Glutamatergic neuron (in vitro differentiated cells): ENCODE results near the gene RGS14. TPM values are rescaled to one million over a fixed set of nuclear protein-coding genes. Genes with fewer than 3 reads are reported as not detected.
A peak's percentile ranks its signal among the peaks of the same experiment; 100 is the strongest.

ENCODE experiments used
- DNase-seq: peaks from one replicate; pipeline ENCODE4 v3.0.0; 2022
- H3K27ac Mint-ChIP-seq: one replicate; pipeline ENCODE4 v1.8.0; 2020; ENCODE audit warnings: mild to moderate bottlenecking, mixed read lengths, inconsistent platforms; ENCODE audit not compliant: unreplicated experiment
- H3K27me3 Mint-ChIP-seq: one replicate; pipeline ENCODE4 v1.8.0; 2020; ENCODE audit warnings: mild to moderate bottlenecking, moderate library complexity, mixed read lengths, inconsistent platforms; ENCODE audit not compliant: unreplicated experiment
- H3K36me3 Mint-ChIP-seq: one replicate; pipeline ENCODE4 v1.8.0; 2020; ENCODE audit warnings: mild to moderate bottlenecking, mixed read lengths, inconsistent platforms; ENCODE audit not compliant: unreplicated experiment
- H3K4me1 Mint-ChIP-seq: one replicate; pipeline ENCODE4 v1.8.0; 2020; ENCODE audit warnings: mild to moderate bottlenecking, low read depth, mixed read lengths, inconsistent platforms; ENCODE audit not compliant: unreplicated experiment
- H3K4me3 Mint-ChIP-seq: one replicate; pipeline ENCODE4 v1.8.0; 2020; ENCODE audit warnings: mild to moderate bottlenecking, mixed read lengths, inconsistent platforms; ENCODE audit not compliant: unreplicated experiment
- H3K9me3 Mint-ChIP-seq: one replicate; pipeline ENCODE4 v1.8.0; 2020; ENCODE audit warnings: mild to moderate bottlenecking, moderate library complexity, mixed read lengths, inconsistent platforms; ENCODE audit not compliant: unreplicated experiment
- total RNA-seq: library from RNA; stranded (reverse); fragmentation: NEBNext Ultra II Directional; extraction: Animal tissue kit (Norgen Biotek cat#: 25700); gene quantifications from one replicate; pipeline ENCODE4 v1.2.1, GENCODE V29; 2021; ENCODE audit not compliant: unreplicated experiment
- TF ChIP-seq, protein P1 (sequence below): fragments of 200-600 bp; sonication (generic); IDR thresholded peaks from one replicate; pipeline ENCODE4 v1.5.0; 2021; ENCODE audit not compliant: partially characterized antibody, unreplicated experiment

Gene RGS14
- total RNA-seq, 1 donor from 2014 or later, result 15.9 TPM

DNA sequence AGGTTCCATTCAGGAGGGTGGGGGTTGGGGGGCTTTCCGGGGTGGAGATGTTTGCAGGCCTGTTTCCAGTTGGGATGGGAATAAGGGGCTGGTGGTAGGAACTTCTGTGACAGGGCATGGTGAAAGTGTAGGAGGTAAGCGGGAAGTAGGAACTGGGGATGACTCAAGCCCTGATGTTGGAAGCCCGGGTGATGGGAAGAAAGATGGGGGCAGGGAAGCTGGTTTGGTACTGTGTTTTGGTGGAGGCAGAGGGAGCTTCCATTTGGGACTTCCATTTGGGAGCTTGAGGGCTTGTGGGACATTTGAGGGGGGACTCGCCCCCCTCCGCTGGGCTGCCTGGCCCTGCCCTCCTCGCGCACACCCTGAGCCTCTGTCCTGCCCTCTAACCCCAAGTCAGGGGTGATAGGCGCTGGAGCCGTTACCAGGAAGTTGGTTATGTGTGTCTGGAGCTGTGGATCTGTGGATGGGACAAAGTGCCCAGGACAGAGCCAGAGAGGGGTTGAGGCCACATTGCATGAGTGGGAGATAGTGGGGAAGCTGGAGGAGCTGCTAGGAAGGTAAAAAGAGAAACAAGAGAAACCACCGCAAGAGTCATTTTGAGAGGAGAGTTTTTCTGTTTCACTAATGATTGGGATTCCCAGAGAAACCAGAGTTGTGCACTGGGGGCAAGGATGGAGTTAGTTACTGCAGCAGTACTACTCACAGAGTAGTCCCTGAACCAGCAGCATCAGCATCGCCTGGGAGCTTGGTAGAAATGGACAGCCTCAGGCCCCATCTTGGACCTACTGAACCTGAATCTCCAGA is 6.6 kb downstream of the RGS14 start:
- DNase-seq, result no peak
- peaks cover 12% of the 10 kb centered on the region for H3K4me1 Mint-ChIP-seq
- H3K27me3 Mint-ChIP-seq, result peaks cover 9% of the 10 kb centered on the region
- peaks cover 4% of the 10 kb centered on the region for H3K9me3 Mint-ChIP-seq
- TF ChIP-seq, protein P1, sequence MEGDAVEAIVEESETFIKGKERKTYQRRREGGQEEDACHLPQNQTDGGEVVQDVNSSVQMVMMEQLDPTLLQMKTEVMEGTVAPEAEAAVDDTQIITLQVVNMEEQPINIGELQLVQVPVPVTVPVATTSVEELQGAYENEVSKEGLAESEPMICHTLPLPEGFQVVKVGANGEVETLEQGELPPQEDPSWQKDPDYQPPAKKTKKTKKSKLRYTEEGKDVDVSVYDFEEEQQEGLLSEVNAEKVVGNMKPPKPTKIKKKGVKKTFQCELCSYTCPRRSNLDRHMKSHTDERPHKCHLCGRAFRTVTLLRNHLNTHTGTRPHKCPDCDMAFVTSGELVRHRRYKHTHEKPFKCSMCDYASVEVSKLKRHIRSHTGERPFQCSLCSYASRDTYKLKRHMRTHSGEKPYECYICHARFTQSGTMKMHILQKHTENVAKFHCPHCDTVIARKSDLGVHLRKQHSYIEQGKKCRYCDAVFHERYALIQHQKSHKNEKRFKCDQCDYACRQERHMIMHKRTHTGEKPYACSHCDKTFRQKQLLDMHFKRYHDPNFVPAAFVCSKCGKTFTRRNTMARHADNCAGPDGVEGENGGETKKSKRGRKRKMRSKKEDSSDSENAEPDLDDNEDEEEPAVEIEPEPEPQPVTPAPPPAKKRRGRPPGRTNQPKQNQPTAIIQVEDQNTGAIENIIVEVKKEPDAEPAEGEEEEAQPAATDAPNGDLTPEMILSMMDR, result no peak
- no peaks in the 10 kb centered on the region for H3K36me3 Mint-ChIP-seq
- H3K4me3 Mint-ChIP-seq, result no peak overlapping the region
- H3K27ac Mint-ChIP-seq, result peak overlapping the region; percentile 38

DNA sequence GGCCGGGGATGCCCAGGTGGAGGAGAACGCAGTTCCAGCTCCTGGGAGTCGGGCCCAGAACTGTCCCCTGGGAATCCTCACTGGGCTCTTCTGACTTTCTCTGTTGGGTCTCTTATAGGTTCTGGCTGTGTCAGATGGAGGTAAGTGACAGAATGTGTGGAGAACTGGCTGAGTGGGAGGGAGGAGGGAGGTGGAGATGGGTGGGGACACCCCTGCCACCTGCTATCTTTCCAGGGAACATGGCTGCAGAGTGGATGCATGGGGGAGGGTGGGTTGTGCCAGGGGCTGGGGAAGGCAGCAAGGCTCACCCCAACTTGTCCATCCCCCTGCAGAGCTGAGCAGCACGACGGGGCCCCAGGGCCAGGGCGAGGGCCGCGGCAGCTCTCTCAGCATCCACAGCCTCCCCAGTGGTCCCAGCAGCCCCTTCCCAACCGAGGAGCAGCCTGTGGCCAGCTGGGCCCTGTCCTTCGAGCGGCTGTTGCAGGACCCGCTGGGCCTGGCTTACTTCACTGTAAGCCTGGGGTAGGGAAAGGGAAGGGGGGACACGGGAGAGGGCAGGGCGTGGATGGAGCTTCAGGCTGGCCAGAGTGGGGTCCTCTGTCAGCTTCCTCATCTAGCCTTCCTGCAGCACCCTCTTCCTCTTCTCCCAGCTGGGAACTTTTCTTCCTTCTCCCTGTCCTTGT is 8.3 kb downstream of the RGS14 start:
- peak overlapping the region; percentile 90 for H3K27ac Mint-ChIP-seq
- H3K4me3 Mint-ChIP-seq, result peak overlapping the region; percentile 87
- H3K36me3 Mint-ChIP-seq, result no peaks in the 10 kb centered on the region
- peaks cover 16% of the 10 kb centered on the region for H3K4me1 Mint-ChIP-seq
- H3K27me3 Mint-ChIP-seq, result peaks cover 9% of the 10 kb centered on the region
- peaks cover 4% of the 10 kb centered on the region for H3K9me3 Mint-ChIP-seq
- TF ChIP-seq, protein P1, result no peak
- DNase-seq, result peak; percentile 62

DNA sequence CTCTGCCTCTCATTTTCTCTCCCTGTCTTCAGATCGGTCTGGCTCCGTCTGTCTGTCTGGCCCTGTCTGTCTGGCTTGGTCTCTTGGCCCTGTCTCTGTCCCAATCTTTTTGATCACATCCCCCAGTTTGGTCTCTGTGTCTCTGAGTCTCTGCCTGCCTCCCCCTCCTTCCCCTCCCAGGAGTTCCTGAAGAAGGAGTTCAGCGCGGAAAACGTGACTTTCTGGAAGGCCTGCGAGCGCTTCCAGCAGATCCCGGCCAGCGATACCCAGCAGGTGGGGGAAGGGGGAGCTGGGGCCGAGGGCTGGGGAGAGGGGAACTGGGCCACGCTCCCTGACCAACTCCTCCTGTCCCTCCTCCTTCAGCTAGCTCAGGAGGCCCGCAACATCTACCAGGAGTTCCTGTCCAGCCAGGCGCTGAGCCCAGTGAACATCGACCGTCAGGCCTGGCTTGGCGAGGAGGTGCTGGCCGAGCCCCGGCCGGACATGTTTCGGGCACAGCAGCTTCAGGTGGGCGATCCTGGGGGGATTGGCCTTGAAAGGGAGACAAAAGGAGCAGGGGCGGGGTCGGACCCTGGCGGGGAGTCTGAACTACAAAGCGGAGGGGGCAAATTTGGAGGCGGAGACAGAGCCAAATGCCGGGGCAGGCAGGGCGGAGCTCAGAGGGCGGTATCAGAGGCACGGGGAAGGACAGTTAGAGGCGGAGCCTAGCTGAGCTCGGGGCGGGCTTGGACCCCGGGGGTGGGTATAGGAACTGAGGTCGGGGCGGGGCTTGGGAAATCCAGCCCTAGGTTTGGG is 9.0 kb downstream of the RGS14 start:
- Mint-ChIP-seq H3K9me3 (peaks cover 4% of the 10 kb centered on the region), H3K4me1 (peaks cover 16% of the 10 kb centered on the region), H3K27ac (peak overlapping the region; percentile 90), H3K27me3 (peaks cover 9% of the 10 kb centered on the region), H3K4me3 (peak overlapping the region; percentile 87), H3K36me3 (no peaks in the 10 kb centered on the region)
- DNase-seq, result peak; percentile 87
- TF ChIP-seq, protein P1, result no peak

DNA sequence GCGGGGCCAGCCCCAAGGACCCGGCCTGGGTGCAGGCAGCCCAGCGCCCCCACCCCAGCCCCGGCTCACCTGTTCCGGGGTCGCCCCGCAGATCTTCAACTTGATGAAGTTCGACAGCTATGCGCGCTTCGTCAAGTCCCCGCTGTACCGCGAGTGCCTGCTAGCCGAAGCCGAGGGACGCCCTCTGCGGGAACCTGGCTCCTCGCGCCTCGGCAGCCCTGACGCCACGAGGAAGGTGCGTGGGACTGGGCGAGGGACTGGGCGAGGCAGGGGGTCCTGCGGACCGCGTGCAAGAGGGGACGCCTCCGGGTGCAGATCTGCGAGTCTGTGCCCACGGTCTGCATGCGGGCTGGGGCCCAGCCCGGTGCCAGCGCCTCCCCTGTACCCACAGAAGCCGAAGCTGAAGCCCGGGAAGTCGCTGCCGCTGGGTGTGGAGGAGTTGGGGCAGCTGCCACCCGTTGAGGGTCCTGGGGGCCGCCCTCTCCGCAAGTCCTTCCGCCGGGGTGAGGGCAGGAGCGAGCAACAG is 9.7 kb downstream of the RGS14 start:
- no peak overlapping the region for H3K4me3 Mint-ChIP-seq
- TF ChIP-seq, protein P1, result no peak
- H3K27me3 Mint-ChIP-seq, result peaks cover 9% of the 10 kb centered on the region
- peaks cover 4% of the 10 kb centered on the region for H3K9me3 Mint-ChIP-seq
- no peaks in the 10 kb centered on the region for H3K36me3 Mint-ChIP-seq
- H3K4me1 Mint-ChIP-seq, result peaks cover 16% of the 10 kb centered on the region
- no peak overlapping the region for H3K27ac Mint-ChIP-seq
- DNase-seq, result no peak
